Stimulated activated naive CD8-positive, alpha-beta T cell treated with anti-CD3 and anti-CD28 coated beads, Interleukin-15, amount 100 ng/mL, for 72 hours (primary cell): Measurements from ENCODE around the gene BTG4.
A peak's percentile ranks its signal among the peaks of the same experiment; 100 is the strongest.

ENCODE experiments used
- ATAC-seq: fragments of 150-1000 bp; cut with Tn5 transposase; 2 replicates; pipeline ENCODE4 v1.10.0; 2021; ENCODE audit warnings: mild to moderate bottlenecking, moderate library complexity
- DNase-seq, 2 donors: peaks; one replicate each; pipeline ENCODE4 v3.0.0; 2021 to 2022
- H3K27ac Mint-ChIP-seq, 2 donors: one replicate each; pipeline ENCODE4 v1.8.0; 2022; ENCODE audit warnings: mild to moderate bottlenecking in 2 of 2, mixed read lengths in 2 of 2, moderate library complexity in 2 of 2
- H3K27me3 Mint-ChIP-seq: one replicate; pipeline ENCODE4 v1.8.0; 2022; ENCODE audit warnings: mixed read lengths
- H3K4me1 Mint-ChIP-seq: one replicate; pipeline ENCODE4 v1.8.0; 2022; ENCODE audit warnings: mild to moderate bottlenecking, mixed read lengths
- H3K4me3 Mint-ChIP-seq, 2 donors: one replicate each; pipeline ENCODE4 v1.8.0; 2022; ENCODE audit warnings: mild to moderate bottlenecking in 2 of 2, mixed read lengths in 2 of 2, moderate library complexity in 1 of 2
- H3K9me3 Mint-ChIP-seq, 2 donors: one replicate each; pipeline ENCODE4 v1.8.0; 2022; ENCODE audit warnings: mixed read lengths in 2 of 2

Gene BTG4

DNA sequence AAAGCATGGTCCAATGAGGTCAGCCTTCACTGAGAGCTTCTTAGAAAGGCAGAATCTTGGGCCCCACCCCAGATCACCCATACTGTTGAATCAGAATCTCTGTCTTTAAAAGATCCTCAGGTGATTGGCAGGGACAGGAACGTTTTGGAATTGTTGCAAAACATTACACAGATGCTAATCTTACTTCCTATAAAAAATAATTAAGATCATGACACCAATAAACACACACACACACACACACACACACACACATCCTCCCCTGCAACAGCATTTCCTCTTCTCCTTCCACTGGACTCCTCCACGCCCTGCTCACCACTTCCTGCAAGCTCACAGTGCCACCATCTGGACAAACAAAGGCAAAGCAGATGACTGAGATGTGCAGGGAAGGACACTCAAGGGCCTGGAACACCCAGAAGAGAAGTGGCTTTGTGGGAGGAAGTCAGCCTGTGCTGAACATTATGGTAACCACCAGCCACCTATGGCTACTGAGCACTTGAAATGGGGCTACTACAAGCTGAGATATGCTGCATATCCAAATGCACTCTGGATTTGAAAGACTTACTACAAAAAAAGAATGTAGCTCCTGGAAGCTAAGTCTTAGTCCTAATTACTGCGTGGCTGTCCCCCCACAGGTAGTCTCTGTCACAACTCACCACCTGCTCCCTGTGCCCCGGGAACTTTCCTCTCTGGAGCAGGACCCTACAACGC lies 65.6 kb downstream of the BTG4 start:
- Mint-ChIP-seq H3K27me3 (no peaks in the 10 kb centered on the region), H3K9me3 (no peaks in the 10 kb centered on the region), H3K27ac (peak overlapping the region; percentile 0 to 10), H3K4me1 (peaks cover 20% of the 10 kb centered on the region), H3K4me3 (no peak overlapping the region)
- peak; percentile 96 for ATAC-seq
- peak; percentile 64 to 83 for DNase-seq

DNA sequence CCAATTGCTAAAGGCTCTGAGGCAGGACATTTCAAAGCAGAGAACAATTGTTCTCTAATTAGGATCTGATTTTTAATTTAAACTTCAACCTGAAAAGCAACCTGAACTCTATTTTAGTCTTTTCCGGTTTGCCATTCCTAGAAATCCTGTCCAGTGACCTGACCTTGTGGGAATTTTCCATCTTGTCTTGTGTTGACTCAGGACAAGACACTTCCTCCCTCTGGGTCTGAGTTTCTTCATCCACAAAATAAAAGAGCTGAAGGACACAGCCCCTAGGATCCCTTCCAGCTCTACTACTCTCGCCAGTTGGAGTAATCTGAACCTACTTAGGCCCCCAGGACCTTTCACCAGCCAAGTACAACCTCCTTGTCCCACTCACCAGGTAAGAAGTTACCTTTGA lies 66.6 kb downstream of the BTG4 start:
- Mint-ChIP-seq H3K4me3 (no peak overlapping the region), H3K9me3 (no peaks in the 10 kb centered on the region), H3K27ac (no peak overlapping the region), H3K27me3 (no peaks in the 10 kb centered on the region), H3K4me1 (peaks cover 27% of the 10 kb centered on the region)
- DNase-seq (no peak), ATAC-seq (no peak)
